OCI-LY7 (cell line): ENCODE measurements around the gene CHN1. TPM values are rescaled to one million over a fixed set of nuclear protein-coding genes. Genes with fewer than 3 reads are reported as not detected.

ENCODE experiments used
- BruUV-seq: library from RNA; stranded (reverse); fragments of 400-500 nt; replicated peaks from 2 replicates; lab custom pipeline; 2021; lab: Mats Ljungman, UMichigan
- CTCF ChIA-PET: fragments of 300-600 bp; sonication (Branson Sonifier 250); formaldehyde crosslinking; loops from one replicate; lab custom pipeline; 2022; ENCODE audit warnings: antibody characterized with exemption; ENCODE audit not compliant: unreplicated experiment; lab: Charles Lee
- POLR2A ChIA-PET: fragments of 300-600 bp; sonication (Branson Sonifier 250); formaldehyde crosslinking; loops from one replicate; lab custom pipeline; 2022; ENCODE audit warnings: antibody characterized with exemption; lab: Charles Lee
- DNase-seq: peaks from one replicate; pipeline ENCODE4 v3.0.0-alpha.2; 2015; ENCODE audit warnings: low spot score
- H2AFZ ChIP-seq: fragments of 200-600 bp; sonication (generic), shearing (Covaris generic); 2 replicates; pipeline ENCODE4 v1.6.1; 2014; ENCODE audit warnings: mild to moderate bottlenecking, antibody characterized with exemption, low read length, moderate library complexity
- H3K27ac ChIP-seq: fragments of 200-600 bp; sonication (generic); 2 replicates; pipeline ENCODE4 v1.5.1; 2014; ENCODE audit warnings: mixed run types, low read depth, mild to moderate bottlenecking, moderate library complexity, low read length, inconsistent platforms; ENCODE audit not compliant: poor library complexity, severe bottlenecking
- H3K36me3 ChIP-seq: fragments of 200-600 bp; sonication (generic); 2 replicates; pipeline ENCODE4 v1.6.1; 2014; ENCODE audit warnings: mild to moderate bottlenecking, antibody characterized with exemption, low read length, moderate library complexity, mixed read lengths; ENCODE audit not compliant: insufficient read depth
- H3K4me1 ChIP-seq: fragments of 200-600 bp; sonication (generic); 2 replicates; pipeline ENCODE4 v1.5.1; 2014; ENCODE audit warnings: mild to moderate bottlenecking, low read length; ENCODE audit not compliant: insufficient read depth, poor library complexity, severe bottlenecking
- H3K4me2 ChIP-seq: fragments of 200-600 bp; sonication (generic); 2 replicates; pipeline ENCODE4 v1.6.1; 2014; ENCODE audit warnings: mild to moderate bottlenecking, low read length
- H3K4me3 ChIP-seq: fragments of 200-600 bp; sonication (generic); 2 replicates; pipeline ENCODE4 v1.5.1; 2014; ENCODE audit warnings: mild to moderate bottlenecking, low read depth, low read length; ENCODE audit not compliant: poor library complexity, severe bottlenecking
- H3K79me2 ChIP-seq: fragments of 200-600 bp; sonication (generic); 2 replicates; pipeline ENCODE4 v1.6.1; 2016; ENCODE audit warnings: low read depth, mild to moderate bottlenecking, low read length, moderate library complexity, mixed read lengths; ENCODE audit not compliant: insufficient read depth
- H3K9me2 ChIP-seq: fragments of 200-600 bp; sonication (generic); 2 replicates; pipeline ENCODE4 v1.6.1; 2016; ENCODE audit warnings: mild to moderate bottlenecking, low read length, mixed read lengths; ENCODE audit not compliant: insufficient read depth
- H3K9me3 ChIP-seq: fragments of 200-600 bp; sonication (generic); 2 replicates; pipeline ENCODE4 v1.6.1; 2014; ENCODE audit warnings: mild to moderate bottlenecking, mixed run types, low read length, mixed read lengths
- H4K20me1 ChIP-seq: fragments of 200-600 bp; sonication (generic); 2 replicates; pipeline ENCODE4 v1.6.1; 2014; ENCODE audit warnings: mild to moderate bottlenecking, antibody characterized with exemption, low read length, moderate library complexity, mixed read lengths; ENCODE audit not compliant: insufficient read depth
- EZH2phosphoT487 ChIP-seq: fragments of 200-600 bp; sonication (generic); IDR thresholded peaks from 2 replicates; pipeline ENCODE4 v1.6.1; 2018; ENCODE audit warnings: low read depth, borderline replicate concordance, mild to moderate bottlenecking, mixed run types, antibody characterized with exemption, low read length, moderate library complexity, mixed read lengths
- intact Hi-C: fragments of 100-400 bp; cut with micrococcal nuclease; formaldehyde crosslinking; loops from one replicate; pipeline ENCODE4 v1.10.0; 2022; ENCODE audit not compliant: unreplicated experiment
- total RNA-seq, 2 experiments: library from RNA; depleted of rRNA in 1 of 2; stranded (reverse); fragments of >200 nt in 1 of 2; shearing (Covaris generic) in 1 of 2; gene quantifications; 2 replicates each; pipeline ENCODE4 v1.2.3, GENCODE V29; 2014 to 2022
- TF ChIP-seq, protein P1 (sequence below): fragments of 200-600 bp; sonication (generic); conservative IDR thresholded peaks from 2 replicates; pipeline ENCODE4 v1.5.1; 2014; ENCODE audit warnings: mild to moderate bottlenecking, antibody characterized with exemption, low read length, moderate library complexity, mixed read lengths

CHN1 gene
- total RNA-seq, 2 experiments from 2014 or later: 0.44 TPM; not detected in 1

GRCh38 chr2:174759381-174760065, 245.7 kb downstream of the CHN1 start:
- no TSS peak for BruUV-seq
- Histone ChIP-seq H3K36me3 (no peaks in the 10 kb centered on the region), H3K4me1 (no peaks in the 10 kb centered on the region), H3K9me2 (no peaks in the 10 kb centered on the region), H2AFZ (no peak overlapping the region), H3K79me2 (no peaks in the 10 kb centered on the region), H3K9me3 (no peaks in the 10 kb centered on the region), H4K20me1 (no peaks in the 10 kb centered on the region), H3K4me2 (no peak overlapping the region), H3K4me3 (no peak overlapping the region), H3K27ac (no peak overlapping the region)
- no peak for DNase-seq
- TF ChIP-seq, protein P1, sequence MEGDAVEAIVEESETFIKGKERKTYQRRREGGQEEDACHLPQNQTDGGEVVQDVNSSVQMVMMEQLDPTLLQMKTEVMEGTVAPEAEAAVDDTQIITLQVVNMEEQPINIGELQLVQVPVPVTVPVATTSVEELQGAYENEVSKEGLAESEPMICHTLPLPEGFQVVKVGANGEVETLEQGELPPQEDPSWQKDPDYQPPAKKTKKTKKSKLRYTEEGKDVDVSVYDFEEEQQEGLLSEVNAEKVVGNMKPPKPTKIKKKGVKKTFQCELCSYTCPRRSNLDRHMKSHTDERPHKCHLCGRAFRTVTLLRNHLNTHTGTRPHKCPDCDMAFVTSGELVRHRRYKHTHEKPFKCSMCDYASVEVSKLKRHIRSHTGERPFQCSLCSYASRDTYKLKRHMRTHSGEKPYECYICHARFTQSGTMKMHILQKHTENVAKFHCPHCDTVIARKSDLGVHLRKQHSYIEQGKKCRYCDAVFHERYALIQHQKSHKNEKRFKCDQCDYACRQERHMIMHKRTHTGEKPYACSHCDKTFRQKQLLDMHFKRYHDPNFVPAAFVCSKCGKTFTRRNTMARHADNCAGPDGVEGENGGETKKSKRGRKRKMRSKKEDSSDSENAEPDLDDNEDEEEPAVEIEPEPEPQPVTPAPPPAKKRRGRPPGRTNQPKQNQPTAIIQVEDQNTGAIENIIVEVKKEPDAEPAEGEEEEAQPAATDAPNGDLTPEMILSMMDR: no peak
- TF ChIP-seq EZH2phosphoT487: no peak
- CTCF ChIA-PET: no interaction called here
- POLR2A ChIA-PET: no interaction called here
- intact Hi-C loops: no loop called here

DNA sequence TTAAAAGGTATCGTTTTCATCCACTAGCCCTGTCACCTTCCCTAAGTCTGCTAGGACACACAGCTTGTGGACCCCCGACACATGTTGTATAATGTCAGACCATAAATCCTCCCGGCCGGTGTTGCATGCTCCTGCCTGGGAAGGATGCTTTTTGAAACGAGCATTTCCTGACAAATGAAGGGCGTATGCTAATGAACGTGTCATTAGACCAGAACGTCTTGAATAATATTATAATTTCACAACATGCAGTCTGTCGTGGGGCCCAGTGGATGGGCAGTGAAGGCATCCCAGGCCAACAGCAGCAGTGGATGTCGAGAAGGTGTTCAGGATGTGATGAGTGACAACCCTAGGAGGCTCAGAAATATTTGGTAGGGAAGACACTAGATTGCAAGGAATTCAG, 248.4 kb downstream of the CHN1 start:
- Histone ChIP-seq H3K4me3 (no peak overlapping the region), H2AFZ (no peak overlapping the region), H3K4me2 (no peak overlapping the region), H3K36me3 (no peaks in the 10 kb centered on the region), H4K20me1 (no peaks in the 10 kb centered on the region), H3K27ac (no peak overlapping the region), H3K9me2 (no peaks in the 10 kb centered on the region), H3K4me1 (no peaks in the 10 kb centered on the region), H3K9me3 (no peaks in the 10 kb centered on the region), H3K79me2 (no peaks in the 10 kb centered on the region)
- ChIA-PET POLR2A (interaction anchor here (0.6 to 0.7 kb wide), 2 partner anchors 165 to 1471 kb away, joined by 3 read pairs; no protein-coding TSS in a partner anchor), CTCF (no interaction called here)
- no TSS peak for BruUV-seq
- TF ChIP-seq EZH2phosphoT487: no peak
- TF ChIP-seq, protein P1: no peak
- DNase-seq: no peak
- intact Hi-C loops: no loop called here

DNA sequence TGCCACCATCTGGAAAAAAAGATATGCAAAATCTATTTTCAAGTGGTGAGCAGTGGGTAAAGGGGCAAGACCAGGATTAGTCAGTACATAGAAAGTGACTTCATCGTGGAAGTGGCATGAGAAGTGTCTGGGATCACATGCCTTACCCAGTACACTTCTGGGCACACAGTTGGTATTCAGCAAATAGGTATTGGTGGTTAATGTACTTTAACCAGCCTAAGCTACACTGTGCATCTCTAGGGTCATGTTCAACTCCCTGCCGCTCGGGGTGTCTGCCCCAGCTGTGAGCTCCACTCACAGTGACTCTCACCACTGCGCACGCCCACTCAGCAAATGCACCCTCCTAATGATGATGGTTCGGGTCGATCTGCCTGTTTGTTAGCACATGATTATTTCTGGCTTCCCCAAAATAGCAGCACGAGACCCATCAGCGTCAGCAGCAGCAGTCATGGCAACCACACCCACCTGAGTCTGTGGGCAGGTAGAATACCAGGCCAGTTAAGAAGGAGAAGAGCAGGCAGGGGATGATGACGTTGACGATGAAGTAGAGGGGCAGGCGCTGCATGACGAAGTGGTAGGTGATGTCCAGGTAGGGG, 252.0 kb downstream of the CHN1 start:
- Histone ChIP-seq H3K4me3 (no peak overlapping the region), H3K9me2 (no peaks in the 10 kb centered on the region), H3K9me3 (no peaks in the 10 kb centered on the region), H3K36me3 (no peaks in the 10 kb centered on the region), H3K79me2 (no peaks in the 10 kb centered on the region), H4K20me1 (no peaks in the 10 kb centered on the region), H2AFZ (no peak overlapping the region), H3K27ac (no peak overlapping the region), H3K4me2 (no peak overlapping the region), H3K4me1 (peaks cover 8% of the 10 kb centered on the region)
- TF ChIP-seq EZH2phosphoT487: no peak
- TF ChIP-seq, protein P1: no peak
- ChIA-PET CTCF (no interaction called here), POLR2A (no interaction called here)
- intact Hi-C loops: no loop called here
- no peak for DNase-seq
- BruUV-seq: no TSS peak
